GM19240 (cell line): ENCODE measurements around the gene ZNF594.
"Not testable (repeated sequence)": the region's sequence is repeated elsewhere in the genome, so short reads cannot be mapped to it uniquely, and the experiment has no call there.

ENCODE experiments used
- DNase-seq: peaks from one replicate; pipeline ENCODE4 v3.0.0; 2011; ENCODE audit warnings: low spot score; ENCODE audit not compliant: insufficient read length

The ZNF594 gene

GRCh38 chr17:5203178-5203907 lies 11.7 kb upstream of the ZNF594 start:
- no peak for DNase-seq

- DNase-seq, result no peak
Observed at GRCh38 chr17:5201011-5201410, 9.3 kb upstream of the ZNF594 start.

- DNase-seq, result no peak
Observed at GRCh38 chr17:5200360-5200759, 8.7 kb upstream of the ZNF594 start.

GRCh38 chr17:5198472-5198871 lies 6.8 kb upstream of the ZNF594 start:
- no peak for DNase-seq

- no peak for DNase-seq
Observed at GRCh38 chr17:5194346-5194745, 2.7 kb upstream of the ZNF594 start.

GRCh38 chr17:5184288-5184687 lies 7.4 kb downstream of the ZNF594 start:
- DNase-seq, result no peak

- DNase-seq, result no peak
Observed at GRCh38 chr17:5183410-5183793, 8.3 kb downstream of the ZNF594 start.

GRCh38 chr17:5182597-5183409 lies 8.9 kb downstream of the ZNF594 start:
- no peak for DNase-seq

GRCh38 chr17:5181509-5182305 lies 10.0 kb downstream of the ZNF594 start:
- DNase-seq, result no peak

- no peak for DNase-seq
Observed at GRCh38 chr17:5179003-5179402, 12.7 kb downstream of the ZNF594 start.

- DNase-seq, result not testable (repeated sequence)
Observed at GRCh38 chr17:5175027-5175426, 16.6 kb downstream of the ZNF594 start.

GRCh38 chr17:5165791-5166564 lies 25.7 kb downstream of the ZNF594 start:
- not testable (repeated sequence) for DNase-seq

- no peak for DNase-seq
Observed at GRCh38 chr17:5164436-5164835, 27.2 kb downstream of the ZNF594 start.

- not testable (repeated sequence) for DNase-seq
Observed at GRCh38 chr17:5161793-5162192, 29.9 kb downstream of the ZNF594 start.

GRCh38 chr17:5160702-5161101 lies 31.0 kb downstream of the ZNF594 start:
- not testable (repeated sequence) for DNase-seq

- not testable (repeated sequence) for DNase-seq
Observed at GRCh38 chr17:5146122-5146521, 45.5 kb downstream of the ZNF594 start.

- not testable (repeated sequence) for DNase-seq
Observed at GRCh38 chr17:5142877-5143276, 48.8 kb downstream of the ZNF594 start.

- DNase-seq, result no peak
Observed at GRCh38 chr17:5139458-5139732, 52.3 kb downstream of the ZNF594 start.

GRCh38 chr17:5138616-5139457 lies 52.8 kb downstream of the ZNF594 start:
- no peak for DNase-seq

- not testable (repeated sequence) for DNase-seq
Observed at GRCh38 chr17:5138198-5138544, 53.5 kb downstream of the ZNF594 start.
